NCI-H2081 (cell line): Measurements from ENCODE around the gene FASTKD2.
"Not testable (repeated sequence)": the region's sequence is repeated elsewhere in the genome, so short reads cannot be mapped to it uniquely, and the experiment has no call there.

Experiments
- DNase-seq, 2 experiments: peaks; one replicate each; lab custom pipeline; 2025; lab: John Stamatoyannopoulos, UW

The FASTKD2 gene

GRCh38 chr2:206792645-206793044 is 27.2 kb downstream of the FASTKD2 start:
- no peak for DNase-seq

DNA sequence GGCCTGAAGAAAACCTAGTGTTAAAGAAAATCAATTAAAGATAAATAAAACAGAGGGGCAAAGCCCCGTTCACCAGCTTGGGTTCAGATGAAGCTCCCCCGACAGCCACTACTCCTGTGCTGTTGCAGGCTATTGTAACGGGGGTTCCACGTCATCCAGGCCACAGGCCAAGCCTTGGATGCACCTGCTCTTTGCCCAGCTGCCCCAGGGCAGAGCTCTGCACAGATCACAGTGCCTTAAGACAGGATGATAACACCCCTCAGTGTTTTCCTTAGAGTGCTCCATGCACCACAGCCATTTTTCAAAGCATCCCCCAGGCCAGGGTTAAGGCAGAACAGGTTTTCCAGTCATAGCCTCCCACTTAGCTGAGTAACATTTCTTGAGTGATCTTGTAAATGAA is 32.0 kb downstream of the FASTKD2 start:
- peak in 1 of 2 experiments; percentile 60 for DNase-seq

DNA sequence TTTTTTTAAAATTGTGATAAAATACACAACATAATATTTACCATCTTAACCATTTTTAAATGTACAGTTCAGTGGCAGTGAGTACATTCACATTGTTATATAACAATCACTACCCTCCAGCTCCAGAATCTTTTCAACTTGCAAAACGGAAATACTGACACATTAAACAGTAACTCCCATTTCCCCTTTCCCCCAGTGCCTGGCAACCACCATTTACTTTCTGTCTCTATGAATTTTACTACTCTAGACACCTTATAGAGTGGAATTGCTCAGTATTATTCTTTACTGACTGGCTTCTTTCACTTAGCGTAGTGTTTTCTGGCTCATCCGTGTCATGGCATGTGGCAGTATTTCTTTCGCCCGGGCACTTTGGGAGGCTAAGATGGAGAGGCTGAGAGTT is 32.6 kb downstream of the FASTKD2 start:
- no peak for DNase-seq

DNA sequence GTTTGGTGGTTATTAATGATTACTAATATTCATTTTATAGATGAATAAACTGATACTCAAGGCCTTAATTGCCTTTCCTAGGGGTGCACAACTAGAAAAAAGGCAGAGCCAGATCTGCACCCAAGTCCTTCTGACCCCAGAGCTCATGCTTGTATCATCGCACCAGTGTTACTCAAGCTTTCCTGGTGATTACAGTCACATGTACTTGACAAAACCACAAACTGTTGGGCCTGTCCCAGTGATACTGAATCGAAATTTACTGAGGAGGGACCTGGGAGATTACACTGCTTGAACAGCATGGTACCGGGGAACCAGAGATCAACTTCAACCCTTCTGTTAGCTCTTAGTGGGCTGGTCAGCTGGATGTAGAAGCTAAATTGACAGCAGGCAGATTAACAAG is 33.7 kb downstream of the FASTKD2 start:
- no peak for DNase-seq

DNA sequence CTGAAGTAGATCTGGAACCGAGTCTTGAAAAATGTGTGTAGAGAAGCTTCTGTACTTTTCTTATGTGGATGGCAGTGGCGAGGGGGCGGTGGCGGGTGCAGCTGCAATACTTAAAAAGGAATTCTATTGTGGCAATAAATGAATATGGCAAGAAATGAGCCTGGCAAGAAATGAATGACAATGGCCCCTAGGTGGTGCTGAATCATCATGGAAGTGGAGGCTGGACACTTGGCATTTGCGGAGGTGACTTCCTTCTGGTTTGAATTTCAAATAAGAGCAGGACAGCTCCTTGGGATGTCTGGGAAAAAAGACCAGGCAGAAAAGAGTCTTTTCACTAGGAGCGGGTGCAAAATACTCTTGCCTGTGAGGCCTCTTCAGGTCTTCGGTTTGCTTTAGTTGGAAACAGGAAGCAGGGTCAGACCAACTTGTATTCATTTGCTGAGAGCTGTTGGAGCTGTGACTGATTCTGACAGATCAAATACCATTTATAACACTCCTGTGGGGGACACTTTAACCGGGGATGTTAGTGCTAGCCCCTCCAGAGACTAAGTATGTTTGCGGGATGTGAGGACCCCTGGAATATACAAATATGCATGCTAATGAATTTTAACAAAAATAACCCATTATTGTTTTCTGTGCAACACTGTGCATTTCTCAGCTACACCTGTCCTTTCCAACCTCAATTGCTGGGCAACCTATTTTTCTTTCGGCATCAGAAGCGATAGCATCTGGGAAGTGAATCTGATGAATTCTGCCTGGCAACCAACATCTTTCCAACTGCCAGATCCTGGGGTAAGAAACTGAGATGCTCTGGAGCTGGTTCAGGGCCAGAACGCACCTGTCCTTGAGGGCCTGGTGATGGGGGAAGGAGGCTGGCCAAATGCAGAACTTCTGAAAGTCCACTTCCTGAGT is 35.4 kb downstream of the FASTKD2 start:
- peak; percentile 68 to 79 for DNase-seq

DNA sequence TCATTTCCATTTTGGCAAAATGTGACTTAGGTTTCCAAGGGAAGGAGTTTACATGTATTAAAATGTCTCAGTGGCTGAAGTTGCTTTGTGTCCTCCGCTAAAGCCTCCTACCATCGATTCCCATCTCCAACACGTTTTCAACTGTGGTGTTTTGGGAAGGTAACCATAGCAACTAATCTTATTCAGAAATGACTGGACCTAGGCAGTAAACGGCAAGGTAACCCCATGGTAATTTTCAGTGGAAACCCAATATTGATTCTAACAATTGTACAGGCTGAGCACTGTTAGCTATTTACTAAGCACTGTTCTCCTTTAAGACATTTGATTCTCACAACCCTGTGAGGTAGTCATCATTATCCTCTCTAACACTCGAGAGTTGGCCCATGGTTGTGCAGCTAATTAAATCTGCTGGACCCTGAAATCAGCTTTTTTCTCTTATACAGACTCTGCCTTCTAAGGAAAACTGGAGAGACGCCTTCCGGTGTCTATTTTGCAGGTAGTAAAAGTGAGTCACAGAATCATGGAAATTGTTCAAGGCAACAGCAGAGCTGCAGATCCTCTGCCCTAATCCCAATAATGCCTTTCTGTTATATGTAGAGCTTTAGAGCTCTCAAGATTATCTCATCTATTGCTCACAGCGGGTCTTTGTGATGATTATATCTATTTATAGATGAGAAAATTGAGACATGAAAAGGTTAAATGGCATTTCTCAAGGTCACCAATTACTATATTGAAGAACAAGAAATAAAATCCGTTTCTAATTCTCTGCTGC is 36.2 kb downstream of the FASTKD2 start:
- no peak for DNase-seq

- DNase-seq = no peak
Measured at GRCh38 chr2:206802654-206803514, 37.5 kb downstream of the FASTKD2 start.

DNA sequence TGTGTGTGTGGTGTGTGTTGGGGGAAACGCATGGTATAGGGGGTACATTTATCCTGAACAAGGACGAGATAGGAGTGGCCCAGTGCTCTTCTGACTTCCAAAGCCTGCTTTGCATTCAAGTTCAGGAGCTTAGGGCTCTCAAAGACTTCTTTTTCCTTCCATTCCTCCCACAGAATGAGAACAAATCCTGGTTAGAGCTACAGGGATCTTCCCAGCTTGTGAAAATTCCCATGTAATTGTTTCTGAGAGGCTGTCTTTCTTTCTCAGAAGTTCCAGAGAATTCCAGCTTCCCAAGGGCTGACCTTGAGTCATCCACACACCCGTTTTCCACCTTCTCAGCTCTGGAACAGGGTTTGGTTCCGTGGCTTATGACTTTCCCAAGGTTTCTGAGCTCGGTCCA is 38.9 kb downstream of the FASTKD2 start:
- DNase-seq = no peak

DNA sequence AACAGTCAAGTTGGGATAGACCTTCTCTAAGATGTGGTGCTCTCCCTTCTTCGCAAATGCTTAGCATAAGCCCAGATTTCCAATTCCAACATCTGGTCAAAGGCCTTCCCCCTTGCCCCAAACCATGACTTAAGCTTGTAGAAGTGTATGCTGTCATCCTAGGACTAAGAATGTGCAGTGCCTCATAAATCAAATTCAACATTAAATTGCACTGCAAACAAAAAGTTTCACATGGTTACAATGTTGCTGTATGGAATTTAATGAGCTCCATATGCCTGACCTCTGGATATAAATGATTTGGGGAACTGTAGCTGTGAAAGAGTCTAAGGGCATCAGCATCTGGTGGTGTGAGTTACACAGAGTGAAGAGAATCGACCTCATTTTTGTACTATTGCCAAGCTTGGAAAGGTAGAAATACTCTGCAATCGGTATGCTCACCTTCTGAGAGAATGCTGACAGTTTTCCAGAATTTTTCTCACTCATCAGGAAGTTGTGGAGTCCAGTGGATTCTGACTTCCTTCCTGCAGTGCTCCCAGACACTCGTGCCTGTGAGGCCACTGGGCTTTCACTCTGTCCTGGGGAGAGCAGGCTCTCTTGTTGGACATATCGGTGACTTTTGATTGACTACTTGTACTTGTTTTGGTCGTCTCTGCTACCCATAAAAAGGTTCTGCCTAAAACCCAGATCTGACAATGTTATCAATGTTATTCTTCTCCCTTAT is 40.6 kb downstream of the FASTKD2 start:
- no peak for DNase-seq

- DNase-seq = not testable (repeated sequence)
Measured at GRCh38 chr2:206807624-206808023, 42.2 kb downstream of the FASTKD2 start.

DNA sequence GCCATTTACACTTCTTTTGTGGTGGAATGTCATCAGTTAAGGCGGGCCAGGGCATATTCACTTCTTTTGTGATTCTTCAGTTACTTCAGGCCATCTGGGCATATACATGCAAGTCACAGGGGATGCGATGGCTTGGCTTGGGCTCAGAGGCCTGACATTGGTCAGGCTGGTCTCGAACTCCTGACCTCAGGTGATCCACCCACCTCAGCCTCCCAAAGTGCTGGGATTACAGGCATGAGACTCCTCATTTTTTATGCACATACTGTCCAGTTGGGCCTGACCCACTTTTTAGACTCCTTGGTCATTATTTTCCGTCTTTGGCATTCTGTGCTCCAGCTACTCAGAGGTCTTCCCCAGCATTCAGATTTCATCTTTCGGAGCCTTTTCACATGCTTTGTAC is 47.1 kb downstream of the FASTKD2 start:
- not testable (repeated sequence) for DNase-seq

- DNase-seq = no peak
Measured at GRCh38 chr2:206814498-206814897, 49.1 kb downstream of the FASTKD2 start.

DNA sequence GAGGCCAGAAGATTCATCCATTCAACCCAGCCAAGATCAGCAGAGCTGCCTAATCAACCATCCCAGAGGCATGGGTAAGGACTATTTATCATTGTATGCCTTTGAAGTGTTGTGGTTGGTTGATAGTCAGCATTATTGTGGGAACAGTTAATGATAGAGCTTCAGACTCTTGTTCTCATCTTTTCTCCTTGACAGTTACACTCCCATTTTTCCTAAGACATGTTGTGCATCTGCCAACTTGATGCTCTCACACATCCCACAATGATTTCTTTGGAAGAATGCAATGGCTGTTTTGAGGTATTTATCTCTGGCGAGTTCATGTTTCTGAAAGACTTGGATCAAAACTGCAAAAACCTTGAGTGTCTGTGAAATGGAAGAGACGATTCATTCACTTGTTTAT is 55.4 kb downstream of the FASTKD2 start:
- no peak for DNase-seq

DNA sequence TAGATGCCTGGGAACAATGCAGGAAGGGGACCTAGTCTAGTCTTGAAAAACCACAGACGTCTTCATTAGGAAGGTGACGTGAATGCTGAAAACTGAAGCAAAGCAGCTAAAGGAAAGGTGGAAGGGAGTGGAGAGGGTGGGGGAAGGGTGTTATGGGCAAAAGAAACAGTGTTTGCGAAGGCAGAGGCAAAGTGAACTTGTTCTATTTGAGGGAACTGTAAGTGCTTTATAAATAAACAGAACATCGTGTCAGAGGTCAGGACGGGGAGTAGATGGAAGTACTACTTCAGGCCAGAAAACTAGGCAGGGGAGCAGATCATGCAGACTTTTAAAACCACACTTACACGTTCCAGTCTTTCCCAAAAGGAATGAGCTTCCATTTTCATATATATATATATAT is 57.8 kb downstream of the FASTKD2 start:
- no peak for DNase-seq

GRCh38 chr2:206824087-206824618 is 58.7 kb downstream of the FASTKD2 start:
- DNase-seq = no peak

- no peak for DNase-seq
Measured at GRCh38 chr2:206824993-206825392, 59.6 kb downstream of the FASTKD2 start.

DNA sequence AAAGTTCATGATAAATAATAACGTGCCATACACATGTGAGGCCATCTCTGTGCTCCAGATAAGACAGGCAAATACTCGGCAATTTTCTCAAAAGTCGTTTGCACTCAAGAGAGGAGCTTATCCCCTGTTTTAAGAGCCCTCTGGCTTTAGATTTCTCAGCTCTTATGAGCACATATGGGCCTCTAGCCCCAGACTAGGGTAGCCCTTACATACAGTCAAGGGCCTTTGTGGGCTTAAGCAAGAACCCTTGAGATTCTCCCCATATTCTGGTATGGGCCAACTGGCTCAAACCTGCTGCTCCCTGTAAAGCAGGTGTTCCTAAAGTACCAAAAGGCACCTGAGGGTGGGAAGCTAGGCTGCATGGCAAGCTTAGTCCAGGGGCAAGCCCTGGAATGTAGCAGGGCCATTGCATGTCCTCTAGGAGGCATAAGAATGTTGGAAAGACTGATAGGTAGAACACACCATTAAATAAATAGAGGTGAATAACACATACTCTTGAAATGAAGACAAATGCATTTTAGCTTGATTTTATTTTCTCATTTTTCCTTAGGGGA is 66.1 kb downstream of the FASTKD2 start:
- no peak for DNase-seq

- DNase-seq = no peak
Measured at GRCh38 chr2:206832873-206833272, 67.5 kb downstream of the FASTKD2 start.

DNA sequence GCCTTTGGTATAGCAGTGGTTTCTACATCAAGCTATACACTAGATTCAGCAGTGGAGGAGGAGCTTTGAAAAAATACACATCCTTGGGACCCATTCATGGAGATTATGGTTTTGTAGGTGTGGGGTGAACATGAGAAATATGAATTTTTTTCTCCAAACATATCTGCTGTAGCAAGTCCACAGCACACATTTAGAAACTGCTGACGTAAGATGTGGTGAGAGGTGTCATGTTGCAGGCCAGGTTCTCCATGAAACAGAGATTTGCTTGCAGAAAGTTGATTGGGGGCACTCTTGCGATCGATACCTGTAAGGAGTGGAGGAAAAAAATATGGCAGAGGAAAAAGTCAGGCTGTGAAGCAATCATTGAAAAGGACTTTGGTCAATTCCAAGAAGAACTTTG is 67.9 kb downstream of the FASTKD2 start:
- DNase-seq = no peak

- DNase-seq = peak; percentile 32 to 83
Measured at GRCh38 chr2:206836722-206837121, 71.3 kb downstream of the FASTKD2 start.

- DNase-seq = no peak
Measured at GRCh38 chr2:206837775-206838174, 72.4 kb downstream of the FASTKD2 start.
